SKM-1 (cell line): Measurements from ENCODE around the gene DYNC2LI1.

Source experiments
- DNase-seq: peaks from one replicate; lab custom pipeline; 2025; ENCODE audit not compliant: unreplicated experiment; lab: John Stamatoyannopoulos, UW

DYNC2LI1 gene

DNA sequence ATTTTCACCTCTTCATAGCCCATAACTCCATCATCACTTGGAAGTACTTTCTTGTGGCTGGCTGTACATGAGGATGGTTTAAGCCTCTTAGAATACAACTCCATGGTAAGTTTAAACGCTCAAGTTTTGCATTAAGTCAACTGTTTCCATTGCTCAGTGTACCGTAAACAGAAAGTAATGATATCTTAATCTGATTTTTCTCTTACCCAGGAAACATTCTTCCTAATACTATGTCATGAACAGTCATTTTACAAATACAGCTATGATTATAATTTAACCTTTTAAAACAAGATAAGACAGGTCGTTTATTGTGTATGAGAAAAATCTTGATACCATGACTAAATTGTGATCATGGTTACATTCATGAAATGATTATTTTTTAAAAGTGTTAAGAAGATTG is 11.6 kb upstream of the DYNC2LI1 start:
- no peak for DNase-seq

DNA sequence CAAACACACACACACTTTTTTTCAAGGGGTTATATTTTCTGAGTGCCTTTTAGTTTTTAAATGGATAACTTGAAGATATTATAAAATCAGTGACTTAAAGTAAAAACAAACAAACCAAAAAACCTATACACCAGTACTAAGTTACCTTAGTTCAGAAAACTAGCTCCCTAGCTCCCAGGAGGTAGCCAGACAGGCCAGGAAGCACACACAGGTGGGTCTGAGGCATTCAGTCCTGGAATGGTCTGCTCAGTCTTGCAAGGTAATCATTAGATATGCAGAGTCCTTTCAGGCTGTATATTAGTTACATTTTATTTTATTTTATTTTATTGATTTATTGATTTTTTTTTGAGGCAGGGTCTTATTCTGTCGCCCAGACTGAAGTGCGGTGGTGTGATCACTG is 10.7 kb upstream of the DYNC2LI1 start:
- DNase-seq = no peak

DNA sequence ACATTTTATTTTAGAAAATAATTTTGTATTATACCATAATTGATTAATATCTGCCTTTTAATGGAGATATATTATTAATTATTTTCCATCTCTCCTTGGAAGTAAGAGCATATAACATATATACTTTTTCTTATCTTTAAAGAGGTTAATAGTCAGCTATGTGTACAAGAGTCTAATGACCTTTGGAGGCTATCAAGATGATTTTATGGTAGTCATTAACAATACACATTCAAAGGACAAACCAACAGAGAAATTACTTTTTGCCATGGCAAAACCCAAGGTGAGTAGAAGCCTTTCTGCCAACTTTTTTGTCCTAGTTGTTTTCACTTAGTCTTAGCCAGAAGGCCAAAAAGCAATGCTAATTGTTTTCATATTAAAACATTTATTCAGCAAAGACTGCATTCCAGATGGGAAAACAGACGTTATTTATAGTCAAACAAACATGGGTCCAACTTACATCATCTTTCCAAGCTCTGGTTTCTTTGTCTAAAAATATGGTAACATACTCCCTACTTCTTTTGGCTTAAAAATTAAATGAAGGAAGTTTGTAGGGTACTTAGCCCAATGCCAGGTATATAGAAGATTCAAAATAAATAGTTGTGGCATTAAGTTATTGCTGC is 9.6 kb upstream of the DYNC2LI1 start:
- no peak for DNase-seq

DNA sequence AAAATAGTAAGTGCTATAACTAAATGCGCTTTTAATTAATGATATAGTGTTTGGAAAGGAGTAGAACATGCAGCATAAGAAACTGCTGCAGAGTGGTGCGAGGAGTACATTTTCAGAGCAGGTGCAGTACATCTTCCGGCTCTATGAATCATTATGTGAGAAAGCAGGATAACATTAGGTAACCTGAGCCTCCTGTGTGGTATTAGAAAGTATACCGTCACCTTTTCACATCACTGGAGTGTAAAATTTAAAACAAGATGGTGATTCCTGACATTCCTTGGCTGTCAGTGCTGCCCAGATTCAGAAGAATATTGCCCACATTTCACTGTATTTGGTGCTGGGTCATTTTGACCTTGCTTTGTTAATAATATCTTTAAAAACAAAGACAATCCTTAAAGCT is 7.8 kb upstream of the DYNC2LI1 start:
- no peak for DNase-seq

DNA sequence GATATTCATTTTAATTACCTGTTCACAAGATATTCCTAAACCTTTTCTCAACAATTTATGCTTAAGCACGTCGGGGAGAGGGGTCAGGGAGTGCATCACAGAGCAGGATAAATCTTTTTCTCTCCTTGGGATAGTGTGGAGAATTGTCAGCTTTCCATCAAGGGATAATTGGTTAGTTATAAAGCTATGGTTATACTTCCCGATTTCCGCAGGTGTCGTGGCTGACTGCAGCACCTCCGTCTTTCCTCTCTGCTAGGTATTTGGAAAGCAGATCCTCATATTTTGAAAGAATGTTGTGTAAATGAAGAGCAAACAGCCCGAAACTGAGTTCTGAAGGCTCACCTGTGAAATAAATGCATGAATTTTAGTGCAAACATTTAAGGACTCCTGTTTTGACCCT is 778 bp downstream of the DYNC2LI1 start:
- DNase-seq = no peak

DNA sequence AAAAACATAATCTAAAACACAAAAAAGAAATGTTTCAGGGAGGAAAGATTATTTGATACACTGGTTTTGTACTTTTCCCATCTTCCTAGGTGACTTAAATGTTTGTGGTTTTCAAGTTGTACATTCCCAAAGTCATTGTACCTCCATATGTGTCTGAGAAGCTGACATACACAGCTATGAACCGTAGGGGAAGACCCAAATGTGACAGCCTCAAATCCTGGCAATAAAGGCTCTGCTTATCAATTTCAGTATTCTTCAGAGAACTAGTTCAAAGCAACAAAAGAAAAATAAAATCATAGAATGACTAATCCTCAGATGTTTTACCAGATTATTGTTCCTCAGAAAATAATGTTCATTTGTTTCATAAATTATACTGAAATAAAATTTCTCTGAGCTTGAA is 2.5 kb downstream of the DYNC2LI1 start:
- DNase-seq = no peak

DNA sequence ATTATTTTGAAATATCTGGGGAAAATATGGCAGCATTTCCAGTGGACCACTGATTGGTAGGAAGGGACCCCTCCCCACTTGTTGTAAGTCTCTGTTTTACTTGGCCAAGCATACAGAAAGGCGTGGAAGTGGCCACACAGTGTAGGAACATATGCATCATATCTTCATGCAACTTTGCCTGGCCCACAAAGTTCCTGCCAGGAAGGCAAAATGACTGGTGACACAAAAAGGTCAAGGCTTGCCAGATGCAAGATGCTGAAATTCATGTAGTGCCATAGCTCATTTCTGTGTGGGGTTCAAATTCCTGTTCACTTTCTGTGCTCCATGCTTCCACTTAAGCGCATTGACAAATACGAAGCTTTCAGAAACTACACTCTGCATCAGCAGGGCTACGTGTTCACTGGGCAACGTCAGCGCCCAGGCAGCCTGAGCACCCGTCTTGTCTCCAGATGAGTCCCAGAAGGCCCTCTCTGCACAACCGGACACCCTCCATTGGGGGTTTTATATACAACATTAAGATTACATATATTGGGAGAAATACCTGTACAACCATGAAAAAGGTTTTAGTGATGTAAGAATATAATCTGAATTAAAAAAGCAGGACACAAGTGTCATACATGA is 3.6 kb downstream of the DYNC2LI1 start:
- no peak for DNase-seq

DNA sequence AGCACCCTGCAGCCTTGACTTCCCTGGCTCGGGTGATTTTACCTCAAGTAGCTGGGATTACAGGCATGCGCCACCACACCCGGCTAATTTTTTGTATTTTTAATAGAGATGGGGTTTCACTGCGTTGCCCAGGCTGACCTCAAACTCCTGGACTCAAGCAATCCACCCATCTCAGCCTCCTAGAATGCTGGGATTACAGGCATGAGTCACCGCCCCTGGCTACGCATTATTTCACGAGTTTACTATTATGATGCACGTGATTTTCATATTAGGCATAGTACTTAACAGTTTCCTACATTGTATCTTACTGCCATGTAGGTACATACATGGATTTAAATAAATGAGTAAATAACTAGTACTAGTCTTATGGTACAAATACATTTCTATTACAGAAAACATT is 4.4 kb downstream of the DYNC2LI1 start:
- DNase-seq = no peak

DNA sequence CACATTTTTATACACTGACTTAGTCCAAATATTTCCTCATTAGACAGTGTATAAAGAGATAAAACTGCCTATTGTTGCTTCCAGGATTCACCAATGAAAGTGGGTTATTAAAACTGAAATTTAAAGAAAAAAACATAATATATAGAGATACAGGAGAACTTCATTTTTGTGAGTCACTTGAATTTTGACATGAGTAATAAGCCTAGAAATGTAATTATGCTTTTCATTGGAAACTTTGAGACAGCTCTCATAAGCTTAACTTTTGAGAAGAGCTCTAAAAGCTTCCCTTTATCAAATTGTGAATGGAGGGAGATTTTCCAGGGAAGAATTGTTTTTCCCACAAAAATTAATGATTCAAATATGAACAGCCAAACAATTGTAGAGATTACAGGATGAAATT is 14.1 kb downstream of the DYNC2LI1 start:
- no peak for DNase-seq

DNA sequence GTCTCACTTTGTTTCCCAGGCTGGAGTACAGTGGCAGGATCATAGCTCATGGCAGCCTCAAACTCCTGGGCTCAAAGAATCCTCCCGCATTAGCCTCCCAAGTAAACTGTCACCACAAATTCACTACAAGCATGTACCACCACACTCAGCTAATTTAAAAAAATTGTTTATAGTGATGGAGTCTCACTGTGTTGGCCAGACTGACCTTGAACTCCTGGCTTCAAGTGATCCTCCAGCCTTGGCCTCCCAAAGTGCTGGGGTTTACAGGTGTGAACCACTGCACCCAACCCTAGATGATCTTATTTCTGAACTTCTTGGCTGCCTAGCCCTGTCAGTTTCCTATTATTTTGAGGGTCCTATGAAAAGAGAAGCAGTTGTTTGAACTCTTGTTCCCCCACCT is 14.8 kb downstream of the DYNC2LI1 start:
- no peak for DNase-seq

DNA sequence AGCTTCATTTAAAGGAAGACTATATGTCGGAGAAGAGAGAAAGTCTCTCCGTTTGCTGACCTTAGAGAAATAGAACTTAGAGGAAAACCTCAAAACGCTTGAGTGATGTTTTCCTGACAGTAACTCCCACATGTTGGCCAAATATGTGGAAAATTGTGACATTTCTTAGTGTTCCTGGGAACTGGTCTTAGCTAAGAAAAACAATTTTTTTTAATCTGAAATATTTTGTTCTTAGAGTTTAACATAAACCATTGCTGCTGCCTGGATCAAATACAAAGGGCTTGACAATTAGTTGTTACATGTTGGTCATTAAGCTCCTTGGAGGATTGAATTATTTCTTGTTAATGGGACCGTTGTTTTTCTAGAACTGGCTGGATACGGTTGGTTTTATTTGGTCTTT is 16.3 kb downstream of the DYNC2LI1 start:
- no peak for DNase-seq

DNA sequence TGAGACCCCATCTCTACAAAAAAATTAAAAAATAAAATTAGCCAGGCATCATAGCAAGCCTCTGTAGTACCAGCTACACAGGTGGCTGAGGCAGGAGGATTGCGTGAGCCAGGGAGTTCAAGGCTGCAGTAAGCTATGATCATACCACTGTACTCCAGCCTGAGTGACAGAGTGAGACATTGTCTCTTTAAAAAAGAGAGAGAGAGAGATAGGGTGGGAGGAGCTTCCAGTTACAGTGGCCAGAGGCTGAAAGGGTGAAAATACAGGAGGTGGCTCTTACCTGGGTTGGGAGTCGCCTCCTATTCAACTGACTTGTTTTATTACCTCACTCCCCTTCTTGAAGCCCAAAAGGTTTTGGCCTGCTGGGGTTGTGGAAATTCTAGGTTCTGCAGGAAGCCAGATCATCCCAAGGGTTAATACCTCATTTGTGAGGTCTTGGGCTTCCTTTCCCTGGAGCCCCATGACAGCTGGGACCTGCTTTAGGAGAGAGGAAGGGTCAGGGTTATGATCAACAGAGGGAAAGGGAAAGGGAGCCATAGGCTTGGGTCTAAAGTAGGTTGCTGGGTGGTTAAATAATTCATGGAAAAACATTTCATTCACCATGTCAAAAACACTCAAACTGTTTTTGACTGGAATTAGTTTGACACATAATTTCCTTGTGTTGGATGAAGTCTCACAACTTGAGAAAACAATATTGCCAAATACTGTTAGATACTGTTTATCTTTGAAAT is 17.4 kb downstream of the DYNC2LI1 start:
- no peak for DNase-seq

DNA sequence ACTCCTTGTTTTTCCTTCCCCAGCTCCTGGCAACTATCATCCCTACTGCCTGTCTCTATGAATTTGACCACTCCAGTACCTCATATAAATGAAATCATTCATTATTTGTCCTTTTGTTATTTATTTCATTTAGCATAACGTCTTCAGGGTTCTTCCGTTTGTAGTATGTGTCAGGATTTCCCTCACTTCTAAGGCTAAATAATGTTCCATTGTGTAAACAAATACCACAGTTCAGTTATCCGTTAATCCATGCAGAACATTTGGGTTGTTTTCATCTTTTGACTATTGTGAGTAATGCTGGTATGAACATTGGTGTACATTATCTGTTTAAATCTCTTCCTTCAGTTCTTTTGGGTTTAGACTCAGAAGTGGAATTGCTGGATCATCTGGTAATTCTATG is 18.8 kb downstream of the DYNC2LI1 start:
- no peak for DNase-seq

DNA sequence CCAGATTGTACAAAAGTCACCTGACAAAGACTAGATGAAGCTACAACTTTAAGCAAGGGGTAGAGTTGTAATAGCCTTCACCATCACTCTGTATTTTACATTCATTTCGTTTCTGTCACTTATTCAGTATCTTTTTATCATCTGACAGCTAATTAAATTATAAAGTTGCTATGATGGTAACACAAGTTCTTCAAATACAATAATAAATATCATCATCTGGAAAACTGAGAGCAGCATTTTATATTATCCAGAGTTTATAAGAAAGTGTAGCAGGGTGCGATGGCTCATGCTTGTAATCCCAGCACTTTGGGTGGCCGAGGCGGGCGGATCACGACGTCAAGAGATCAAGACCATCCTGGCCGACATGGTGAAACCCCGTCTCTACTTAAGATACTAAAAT is 21.1 kb downstream of the DYNC2LI1 start:
- no peak for DNase-seq

DNA sequence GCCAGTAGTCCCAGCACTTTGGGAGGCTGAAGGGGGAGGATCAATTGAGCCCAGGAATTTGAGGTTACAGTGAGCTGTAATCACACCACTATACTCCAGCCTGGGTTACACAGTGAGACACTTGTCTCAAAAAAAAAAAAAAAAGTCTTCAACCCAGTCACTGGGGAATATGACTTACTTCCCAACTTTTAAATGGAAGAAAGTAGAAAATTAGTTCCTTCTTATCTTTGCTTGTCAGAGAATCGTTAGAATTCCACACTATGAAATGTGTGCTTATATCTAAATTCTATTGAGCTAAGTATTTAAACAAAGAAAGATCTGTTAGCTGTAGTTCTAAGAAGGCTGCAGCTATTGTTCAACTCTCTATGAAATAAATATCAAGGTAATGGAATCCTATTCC is 22.4 kb downstream of the DYNC2LI1 start:
- no peak for DNase-seq

DNA sequence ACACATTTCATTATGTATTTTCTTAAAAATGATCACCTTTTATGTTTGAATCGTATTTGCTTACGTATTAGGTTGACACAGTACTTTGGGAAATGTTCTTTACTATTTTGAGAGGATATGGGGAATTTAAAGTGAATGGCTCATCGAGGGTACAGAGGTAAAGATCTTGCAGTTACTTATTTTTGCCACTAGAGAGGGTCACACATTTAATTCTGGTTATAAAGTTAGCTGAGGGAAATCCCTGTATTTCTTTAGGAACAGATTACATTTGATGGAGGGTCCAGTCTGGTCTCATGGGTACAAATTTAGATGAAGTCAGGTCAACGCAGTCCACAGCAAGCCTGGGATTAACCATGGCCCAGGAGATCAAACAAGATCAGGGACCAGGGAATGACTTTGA is 24.5 kb downstream of the DYNC2LI1 start:
- no peak for DNase-seq

DNA sequence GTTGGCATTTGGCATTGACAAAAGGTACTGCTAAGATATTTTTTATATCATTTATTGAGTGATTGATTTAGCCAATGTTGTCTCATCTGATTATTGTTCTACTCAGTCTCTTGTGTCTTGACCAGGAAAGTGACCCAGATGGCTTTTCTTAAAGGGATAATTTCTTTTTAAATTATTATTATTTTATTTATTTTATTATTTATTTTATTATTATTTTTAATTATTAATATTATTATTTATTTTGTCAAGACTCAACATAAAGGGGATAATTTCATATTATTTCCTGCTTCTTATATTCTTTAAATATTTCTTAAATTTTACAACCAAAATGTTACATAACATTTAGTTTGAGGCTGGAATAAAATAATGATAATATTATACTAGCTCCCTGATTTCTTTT is 27.1 kb downstream of the DYNC2LI1 start:
- DNase-seq = no peak

DNA sequence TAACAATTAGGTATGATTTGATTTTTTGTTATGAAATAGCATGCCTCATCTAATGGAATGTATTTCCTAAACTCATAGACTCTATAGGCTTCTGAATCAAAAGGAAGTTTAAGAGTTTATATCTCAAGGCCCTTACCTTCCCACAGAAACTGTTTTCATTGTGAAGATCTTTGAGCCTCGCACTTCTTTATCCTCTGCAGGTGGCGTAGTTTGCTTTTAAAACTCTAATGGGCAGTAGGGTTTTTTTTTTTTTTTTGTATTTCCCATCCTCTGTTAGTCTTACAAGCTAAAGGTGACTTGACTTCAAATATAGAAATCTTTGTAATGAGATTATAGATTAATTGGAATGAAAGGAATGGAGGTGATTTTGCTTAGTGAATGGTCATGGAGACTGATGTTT is 28.3 kb downstream of the DYNC2LI1 start:
- no peak for DNase-seq

DNA sequence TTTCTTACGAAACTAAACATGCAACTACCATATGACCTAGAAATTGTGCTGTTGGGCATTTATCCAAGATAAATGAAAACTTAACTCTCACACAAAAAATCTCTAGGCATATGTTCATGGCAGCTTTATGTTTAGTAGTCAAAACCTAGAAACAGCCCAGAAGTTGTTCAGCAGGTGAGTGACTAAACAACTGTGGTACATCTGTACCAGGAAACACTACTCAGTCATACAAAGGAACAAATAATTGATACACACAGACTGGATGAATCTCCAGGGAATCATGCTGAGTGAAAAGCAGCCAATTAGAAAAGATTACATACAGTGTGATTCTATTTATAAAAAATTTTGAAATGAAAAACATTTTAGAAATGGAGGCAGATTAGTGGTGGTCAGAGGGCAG is 29.3 kb downstream of the DYNC2LI1 start:
- no peak for DNase-seq

DNA sequence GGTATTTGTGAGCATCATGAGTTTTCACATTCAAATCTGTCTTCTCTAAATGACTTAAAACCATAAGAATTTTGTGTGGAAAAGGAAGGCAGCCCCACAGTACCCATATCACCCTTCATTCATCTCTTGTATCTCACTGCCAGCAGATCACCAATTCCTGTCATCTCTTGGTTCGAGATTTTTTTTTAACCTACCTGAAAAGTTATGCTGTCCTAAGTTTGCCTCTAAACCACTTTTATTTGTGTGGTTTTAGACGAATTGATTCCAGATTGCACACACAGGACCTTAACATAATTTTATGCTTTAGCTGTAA is 32.8 kb downstream of the DYNC2LI1 start:
- DNase-seq = no peak

DNA sequence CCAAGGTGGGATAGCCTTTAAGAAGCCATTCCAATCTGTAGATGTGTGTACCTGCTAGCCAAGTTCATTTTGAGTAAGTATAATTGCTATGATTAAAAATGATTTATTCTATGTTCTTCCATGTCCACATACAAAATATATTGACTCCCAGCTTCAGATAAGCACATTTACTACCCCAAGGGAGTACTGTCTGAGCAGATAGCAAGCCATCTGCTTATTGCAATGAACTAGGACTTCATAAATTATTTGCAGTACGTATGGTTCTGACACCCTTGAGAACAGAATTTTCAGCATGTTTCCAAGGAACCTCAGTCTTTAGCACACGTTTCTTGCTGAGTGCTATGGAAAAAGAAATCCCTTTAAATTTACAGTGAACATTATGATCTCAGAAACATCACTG is 36.6 kb downstream of the DYNC2LI1 start:
- no peak for DNase-seq

DNA sequence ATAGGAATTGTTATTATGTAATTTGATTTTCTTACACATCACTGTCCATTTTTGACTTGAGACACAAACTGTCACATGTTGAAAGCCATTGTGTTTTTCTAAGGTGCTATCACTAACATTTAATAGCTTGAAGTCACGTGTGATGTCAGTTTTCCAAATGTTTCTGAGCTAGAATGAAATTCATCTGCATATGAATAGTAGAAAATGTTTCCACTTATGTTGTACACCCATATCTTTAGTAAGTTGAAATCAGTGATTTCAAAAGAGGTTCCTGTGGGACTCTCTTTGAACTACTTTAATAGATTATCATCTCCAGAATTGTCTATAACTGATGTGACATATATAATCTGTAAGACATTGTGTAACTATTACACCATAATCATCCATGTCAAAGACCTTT is 37.0 kb downstream of the DYNC2LI1 start:
- DNase-seq = no peak

DNA sequence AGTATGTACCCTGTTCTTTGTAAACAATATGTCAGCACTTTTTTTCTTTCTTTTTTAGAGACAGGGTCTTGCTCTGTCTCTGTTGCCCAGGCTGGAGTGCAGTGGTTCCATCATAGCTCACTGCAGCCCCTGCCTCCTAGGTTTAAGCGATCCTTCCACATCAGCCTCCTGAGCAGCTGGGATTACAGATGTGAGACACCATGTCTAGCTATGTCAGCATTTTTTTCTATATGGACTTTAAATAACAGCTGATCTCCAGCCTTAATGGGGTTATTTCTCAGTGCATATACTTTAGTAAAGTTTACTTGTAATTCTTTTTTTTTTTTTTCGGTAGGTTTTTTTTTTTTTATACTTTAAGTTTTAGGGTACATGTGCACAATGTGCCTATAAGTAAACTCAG is 38.2 kb downstream of the DYNC2LI1 start:
- no peak for DNase-seq
